ENCODE data around the gene SRGAP3. TPM values are rescaled to one million over a fixed set of nuclear protein-coding genes. Genes with fewer than 3 reads are reported as not detected.

The SRGAP3 gene
- total RNA-seq, 2 experiments from 2014 or later, result 1.2 to 1.3 TPM

- Mint-ChIP-seq H3K36me3 (ENCODE audit: low read depth) (no peaks in the 10 kb centered on the region), H3K9me3 (no peaks in the 10 kb centered on the region), H3K4me3 (no peak overlapping the region), H3K27me3 (peaks cover 4% of the 10 kb centered on the region), H3K27ac (no peak overlapping the region), H3K4me1 (no peaks in the 10 kb centered on the region)
- no peak for DNase-seq
- ChIA-PET CTCF (no interaction called here), POLR2A (no interaction called here)
Measured at GRCh38 chr3:9110802-9111201, 138.6 kb downstream of the SRGAP3 start.

GRCh38 chr3:9110316-9110715 is 139.1 kb downstream of the SRGAP3 start:
- peaks cover 1% of the 10 kb centered on the region for H3K27me3 Mint-ChIP-seq
- ChIA-PET POLR2A (no interaction called here), CTCF (no interaction called here)
- no peak for DNase-seq
- no peak overlapping the region for H3K4me3 Mint-ChIP-seq
- H3K36me3 Mint-ChIP-seq (ENCODE audit: low read depth), result no peaks in the 10 kb centered on the region
- H3K9me3 Mint-ChIP-seq, result no peaks in the 10 kb centered on the region
- H3K4me1 Mint-ChIP-seq, result no peaks in the 10 kb centered on the region
- no peak overlapping the region for H3K27ac Mint-ChIP-seq

GRCh38 chr3:9109568-9109914 is 139.9 kb downstream of the SRGAP3 start:
- H3K9me3 Mint-ChIP-seq, result no peaks in the 10 kb centered on the region
- POLR2A ChIA-PET, result no interaction called here
- no peak overlapping the region for H3K27ac Mint-ChIP-seq
- H3K4me3 Mint-ChIP-seq, result no peak overlapping the region
- peaks cover 1% of the 10 kb centered on the region for H3K27me3 Mint-ChIP-seq
- no peaks in the 10 kb centered on the region for H3K4me1 Mint-ChIP-seq
- CTCF ChIA-PET, result no interaction called here
- no peaks in the 10 kb centered on the region for H3K36me3 Mint-ChIP-seq (ENCODE audit: low read depth)
- no peak for DNase-seq

- H3K4me3 Mint-ChIP-seq, result no peak overlapping the region
Measured at GRCh38 chr3:9108876-9109567, 140.4 kb downstream of the SRGAP3 start.

GRCh38 chr3:9107738-9108137 is 141.7 kb downstream of the SRGAP3 start:
- peaks cover 1% of the 10 kb centered on the region for H3K27me3 Mint-ChIP-seq
- ChIA-PET POLR2A (no interaction called here), CTCF (no interaction called here)
- no peaks in the 10 kb centered on the region for H3K9me3 Mint-ChIP-seq
- no peaks in the 10 kb centered on the region for H3K4me1 Mint-ChIP-seq
- H3K27ac Mint-ChIP-seq, result no peak overlapping the region
- DNase-seq, result no peak
- H3K36me3 Mint-ChIP-seq (ENCODE audit: low read depth), result no peaks in the 10 kb centered on the region
- H3K4me3 Mint-ChIP-seq, result no peak overlapping the region

More at GRCh38 chr3:9108876-9109567, 140.4 kb downstream of the SRGAP3 start:
- peaks cover 1% of the 10 kb centered on the region for H3K27me3 Mint-ChIP-seq
- POLR2A ChIA-PET, result no interaction called here
- CTCF ChIA-PET, result no interaction called here
- no peaks in the 10 kb centered on the region for H3K36me3 Mint-ChIP-seq (ENCODE audit: low read depth)
- H3K9me3 Mint-ChIP-seq, result no peaks in the 10 kb centered on the region
- H3K27ac Mint-ChIP-seq, result no peak overlapping the region
- no peaks in the 10 kb centered on the region for H3K4me1 Mint-ChIP-seq
- DNase-seq, result no peak

- no peaks in the 10 kb centered on the region for H3K9me3 Mint-ChIP-seq
Measured at GRCh38 chr3:9105421-9105820, 144.0 kb downstream of the SRGAP3 start.

GRCh38 chr3:9104121-9104520 is 145.3 kb downstream of the SRGAP3 start:
- ChIA-PET CTCF (no interaction called here), POLR2A (no interaction called here)
- H3K9me3 Mint-ChIP-seq, result no peaks in the 10 kb centered on the region

More at GRCh38 chr3:9105421-9105820, 144.0 kb downstream of the SRGAP3 start:
- POLR2A ChIA-PET, result no interaction called here
- peaks cover 1% of the 10 kb centered on the region for H3K27me3 Mint-ChIP-seq
- CTCF ChIA-PET, result no interaction called here
- H3K4me1 Mint-ChIP-seq, result no peaks in the 10 kb centered on the region
- no peak for DNase-seq
- no peak overlapping the region for H3K4me3 Mint-ChIP-seq
- H3K27ac Mint-ChIP-seq, result no peak overlapping the region
- H3K36me3 Mint-ChIP-seq (ENCODE audit: low read depth), result no peaks in the 10 kb centered on the region

GRCh38 chr3:9102240-9102981 is 147.0 kb downstream of the SRGAP3 start:
- CTCF ChIA-PET, result no interaction called here
- no peak for DNase-seq
- Mint-ChIP-seq H3K4me1 (no peaks in the 10 kb centered on the region), H3K36me3 (ENCODE audit: low read depth) (no peaks in the 10 kb centered on the region), H3K27me3 (peaks cover 2% of the 10 kb centered on the region), H3K4me3 (no peak overlapping the region), H3K9me3 (no peaks in the 10 kb centered on the region), H3K27ac (no peak overlapping the region)
- POLR2A ChIA-PET, result no interaction called here

More at GRCh38 chr3:9104121-9104520, 145.3 kb downstream of the SRGAP3 start:
- H3K4me3 Mint-ChIP-seq, result no peak overlapping the region
- no peaks in the 10 kb centered on the region for H3K4me1 Mint-ChIP-seq
- H3K36me3 Mint-ChIP-seq (ENCODE audit: low read depth), result no peaks in the 10 kb centered on the region
- no peak for DNase-seq
- no peak overlapping the region for H3K27ac Mint-ChIP-seq
- H3K27me3 Mint-ChIP-seq, result peaks cover 1% of the 10 kb centered on the region

GRCh38 chr3:9101286-9101685 is 148.2 kb downstream of the SRGAP3 start:
- ChIA-PET CTCF (no interaction called here), POLR2A (no interaction called here)
- no peaks in the 10 kb centered on the region for H3K4me1 Mint-ChIP-seq
- H3K36me3 Mint-ChIP-seq (ENCODE audit: low read depth), result no peaks in the 10 kb centered on the region
- DNase-seq, result no peak
- peaks cover 5% of the 10 kb centered on the region for H3K27me3 Mint-ChIP-seq
- H3K9me3 Mint-ChIP-seq, result no peaks in the 10 kb centered on the region
- no peak overlapping the region for H3K27ac Mint-ChIP-seq
- no peak overlapping the region for H3K4me3 Mint-ChIP-seq

- Mint-ChIP-seq H3K4me3 (no peak overlapping the region), H3K36me3 (ENCODE audit: low read depth) (no peaks in the 10 kb centered on the region), H3K4me1 (no peaks in the 10 kb centered on the region), H3K27me3 (peaks cover 5% of the 10 kb centered on the region), H3K9me3 (no peaks in the 10 kb centered on the region), H3K27ac (no peak overlapping the region)
- DNase-seq, result no peak
- ChIA-PET POLR2A (no interaction called here), CTCF (no interaction called here)
Measured at GRCh38 chr3:9100513-9100894, 148.9 kb downstream of the SRGAP3 start.

- Mint-ChIP-seq H3K36me3 (ENCODE audit: low read depth) (no peaks in the 10 kb centered on the region), H3K9me3 (no peaks in the 10 kb centered on the region), H3K4me3 (no peak overlapping the region), H3K27me3 (peaks cover 5% of the 10 kb centered on the region), H3K27ac (no peak overlapping the region), H3K4me1 (no peaks in the 10 kb centered on the region)
- POLR2A ChIA-PET, result no interaction called here
- no peak for DNase-seq
- CTCF ChIA-PET, result no interaction called here
Measured at GRCh38 chr3:9099702-9100512, 149.5 kb downstream of the SRGAP3 start.

GRCh38 chr3:9098716-9099675 is 150.4 kb downstream of the SRGAP3 start:
- DNase-seq, result no peak
- H3K4me3 Mint-ChIP-seq, result no peak overlapping the region
- POLR2A ChIA-PET, result no interaction called here
- CTCF ChIA-PET, result no interaction called here
- H3K27me3 Mint-ChIP-seq, result peaks cover 5% of the 10 kb centered on the region
- H3K4me1 Mint-ChIP-seq, result no peaks in the 10 kb centered on the region
- no peaks in the 10 kb centered on the region for H3K9me3 Mint-ChIP-seq
- no peaks in the 10 kb centered on the region for H3K36me3 Mint-ChIP-seq (ENCODE audit: low read depth)
- no peak overlapping the region for H3K27ac Mint-ChIP-seq

- H3K4me1 Mint-ChIP-seq, result no peaks in the 10 kb centered on the region
- H3K9me3 Mint-ChIP-seq, result no peaks in the 10 kb centered on the region
- ChIA-PET CTCF (no interaction called here), POLR2A (no interaction called here)
- H3K4me3 Mint-ChIP-seq, result no peak overlapping the region
- no peak for DNase-seq
- H3K27ac Mint-ChIP-seq, result no peak overlapping the region
- peaks cover 10% of the 10 kb centered on the region for H3K27me3 Mint-ChIP-seq
- no peaks in the 10 kb centered on the region for H3K36me3 Mint-ChIP-seq (ENCODE audit: low read depth)
Measured at GRCh38 chr3:9097495-9097894, 152.0 kb downstream of the SRGAP3 start.
